Right lobe of liver (tissue), 4 donors: ENCODE results near the gene MET.

Source experiments
- POLR2A ChIP-seq: fragments of 450-650 bp; IDR thresholded peaks from one replicate; pipeline ENCODE4 v1.6.1; 2017; ENCODE audit warnings: antibody characterized with exemption, mild to moderate bottlenecking
- TF ChIP-seq, protein P1 (sequence below), 4 donors: fragments of 200-600 bp in 3 of 4; fragments of 450-650 bp in 1 of 4; IDR thresholded peaks; one replicate each; pipeline versions ENCODE4 v1.5.1 to v1.8.0; 2016 to 2022; ENCODE audit warnings: antibody characterized with exemption in 4 of 4, mild to moderate bottlenecking in 2 of 4
- donor health status: DM: no; HTN: no; CAD: no.
- donor health status: DM: no; HTN: no; CAD: no.
- donor health status: DM: no; HTN: yes; CAD: no.

DNA sequence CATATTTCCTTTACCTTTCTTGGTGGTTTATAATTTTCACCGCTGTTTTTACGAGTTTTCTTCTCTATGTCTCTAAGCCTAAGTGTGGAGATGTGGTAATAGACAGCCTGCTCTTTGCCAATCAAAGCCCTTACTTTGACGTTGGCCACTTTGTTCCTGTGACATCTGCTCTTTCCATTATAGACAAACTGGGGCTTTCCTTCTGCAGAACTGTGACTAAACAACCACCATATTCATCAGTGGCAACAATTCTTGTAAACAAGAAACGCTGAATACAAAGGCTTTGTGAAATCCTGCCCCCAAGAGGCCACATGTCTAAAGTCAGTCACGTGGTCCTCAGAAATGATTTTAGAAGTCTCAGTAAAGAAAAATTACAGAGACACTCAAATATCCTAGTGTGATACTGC, 130.8 kb downstream of the MET start:
- TF ChIP-seq, protein P1, sequence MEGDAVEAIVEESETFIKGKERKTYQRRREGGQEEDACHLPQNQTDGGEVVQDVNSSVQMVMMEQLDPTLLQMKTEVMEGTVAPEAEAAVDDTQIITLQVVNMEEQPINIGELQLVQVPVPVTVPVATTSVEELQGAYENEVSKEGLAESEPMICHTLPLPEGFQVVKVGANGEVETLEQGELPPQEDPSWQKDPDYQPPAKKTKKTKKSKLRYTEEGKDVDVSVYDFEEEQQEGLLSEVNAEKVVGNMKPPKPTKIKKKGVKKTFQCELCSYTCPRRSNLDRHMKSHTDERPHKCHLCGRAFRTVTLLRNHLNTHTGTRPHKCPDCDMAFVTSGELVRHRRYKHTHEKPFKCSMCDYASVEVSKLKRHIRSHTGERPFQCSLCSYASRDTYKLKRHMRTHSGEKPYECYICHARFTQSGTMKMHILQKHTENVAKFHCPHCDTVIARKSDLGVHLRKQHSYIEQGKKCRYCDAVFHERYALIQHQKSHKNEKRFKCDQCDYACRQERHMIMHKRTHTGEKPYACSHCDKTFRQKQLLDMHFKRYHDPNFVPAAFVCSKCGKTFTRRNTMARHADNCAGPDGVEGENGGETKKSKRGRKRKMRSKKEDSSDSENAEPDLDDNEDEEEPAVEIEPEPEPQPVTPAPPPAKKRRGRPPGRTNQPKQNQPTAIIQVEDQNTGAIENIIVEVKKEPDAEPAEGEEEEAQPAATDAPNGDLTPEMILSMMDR (IDR thresholded peaks at IDR 0.05), result peak; percentile 34 to 59 (median 40)
- TF ChIP-seq POLR2A, result no peak
